IMR-90 (cell line): Measurements from ENCODE around the gene CLEC6A. TPM values are rescaled to one million over a fixed set of nuclear protein-coding genes. Genes with fewer than 3 reads are reported as not detected.

Experiments
- microRNA-seq, 2 experiments: library from miRNA; stranded (forward) in 1 of 2; unstranded in 1 of 2; fragments of 10-50 nt in 1 of 2; fragments of <30 nt in 1 of 2; gene quantifications in 1 of 2; microRNA quantifications in 1 of 2; one replicate each; pipeline versions ENCODE3 to v1.1.0; 2013 to 2020; ENCODE audit not compliant: insufficient read depth in 1 of 2, insufficient read length in 1 of 2, unreplicated experiment in 1 of 2
- polyA plus RNA-seq, 3 experiments: library from polyadenylated mRNA; depleted of rRNA; stranded (reverse); fragments of >200 nt; gene quantifications; 2 replicates each; pipeline ENCODE4 v1.2.3, GENCODE V29; 2012; ENCODE audit warnings: low replicate concordance in 1 of 3
- small RNA-seq, 5 experiments: library from RNA; depleted of rRNA; stranded (forward); fragments of <200 nt; gene quantifications; one replicate each; pipeline ENCODE3, GENCODE V24; 2012
- total RNA-seq: library from RNA; depleted of rRNA; stranded (reverse); fragments of >200 nt; gene quantifications from 2 replicates; pipeline ENCODE4 v1.2.3, GENCODE V29; 2012; rRNA removed

The CLEC6A gene
- total and polyA plus RNA-seq, 2 of the 4 experiments (the other 2 are of a cell fraction): not detected

Small RNA genes lying within 50 kb of the gene (microRNA-seq; reads per million reads assigned to microRNA genes)
- not detected for gene RNU6-275P (ENCODE audit: insufficient read depth, insufficient read length)

Small RNA genes lying within 50 kb of the gene (small RNA-seq; reads per million reads assigned to genes)
- gene RNU6-275P: 0 to 0.60 (median 0) reads per million in 5 experiments

Other genes starting within 250 kb of the CLEC6A start
- under 0.01 TPM in 1 of 2 replicates, not detected in the other for gene FAM90A1, start 228.3 kb upstream of the CLEC6A start, total RNA-seq
- gene FAM90A1, start 228.3 kb upstream of the CLEC6A start, polyA plus RNA-seq (2012; rRNA removed): 0.09 and 0.11 TPM in 2 replicates
- gene CLEC4D, start 57.5 kb downstream of the CLEC6A start, total RNA-seq: not detected in 2 replicates
- gene CLEC4D, start 57.5 kb downstream of the CLEC6A start, polyA plus RNA-seq (2012; rRNA removed): not detected in 2 replicates
- gene CLEC4E, start 84.9 kb downstream of the CLEC6A start, total RNA-seq: not detected in 2 replicates
- gene CLEC4E, start 84.9 kb downstream of the CLEC6A start, polyA plus RNA-seq (2012; rRNA removed): not detected in 2 replicates
- not detected in 2 replicates for gene AICDA, start 156.9 kb downstream of the CLEC6A start, total RNA-seq
- not detected in 2 replicates for gene AICDA, start 156.9 kb downstream of the CLEC6A start, polyA plus RNA-seq (2012; rRNA removed)
- gene MFAP5, start 206.9 kb downstream of the CLEC6A start, total RNA-seq: 0.56 and 0.90 TPM in 2 replicates
- 1.5 and 1.9 TPM in 2 replicates for gene MFAP5, start 206.9 kb downstream of the CLEC6A start, polyA plus RNA-seq (2012; rRNA removed)
- 18.8 and 23.1 TPM in 2 replicates for gene RIMKLB, start 242.0 kb downstream of the CLEC6A start, total RNA-seq
- gene RIMKLB, start 242.0 kb downstream of the CLEC6A start, polyA plus RNA-seq (2012; rRNA removed): 10.1 and 12.5 TPM in 2 replicates